GM12875 (cell line): ENCODE data around the gene EGFLAM.
A peak's percentile ranks its signal among the peaks of the same experiment; 100 is the strongest.

Experiments used
- H3K4me3 ChIP-seq: one replicate; pipeline ENCODE4 v1.5.1; 2011; ENCODE audit warnings: low read depth, low read length, control low read depth
- CTCF ChIP-seq: IDR thresholded peaks from 2 replicates; pipeline ENCODE4 v1.5.1; 2011; ENCODE audit warnings: low read depth, mild to moderate bottlenecking, control low read depth, inconsistent platforms, low read length, moderate library complexity, borderline replicate concordance; ENCODE audit not compliant: insufficient read depth

Gene EGFLAM

DNA sequence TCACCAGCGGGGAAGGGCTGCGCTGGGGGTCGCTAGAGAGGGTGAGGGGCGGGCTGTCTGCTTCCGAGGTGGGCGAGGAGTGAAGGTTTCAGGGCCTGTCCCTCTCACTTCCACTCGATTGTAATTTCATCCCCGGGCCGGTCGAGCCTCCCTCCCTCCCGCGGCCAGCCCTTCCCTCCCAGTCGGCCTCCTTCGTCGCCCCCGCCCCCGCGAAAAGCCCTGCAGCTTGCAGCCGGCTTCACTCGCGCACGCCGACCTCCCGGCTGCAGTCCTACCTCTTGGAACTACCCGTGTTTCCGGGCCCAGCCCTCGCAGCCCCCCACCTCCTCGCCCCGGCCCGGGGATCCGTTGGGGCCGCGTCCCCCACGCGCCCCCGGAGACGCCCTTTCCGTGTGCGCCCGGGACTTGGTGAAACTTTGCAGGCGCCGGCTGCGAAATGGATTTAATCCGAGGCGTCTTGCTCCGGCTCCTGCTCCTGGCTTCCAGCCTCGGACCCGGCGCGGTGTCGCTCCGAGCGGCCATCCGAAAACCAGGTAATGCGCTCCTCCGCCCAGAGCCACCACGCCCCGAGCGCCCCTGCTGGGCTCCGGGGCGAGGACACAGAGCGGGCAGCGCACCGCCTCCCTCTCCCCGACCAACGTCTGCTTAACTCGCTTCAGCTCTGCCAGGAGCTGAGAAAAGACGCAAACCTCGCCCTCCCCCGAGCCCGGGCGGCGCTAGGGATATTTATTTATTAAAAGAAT lies at the start of gene EGFLAM:
Gene EGFLAM (plus strand): TSS at position 241 of the 743 bp plus-strand sequence. CDS start 196 bp downstream, at position 437.
- no peak within 1 kb of the TSS for H3K4me3 ChIP-seq

DNA sequence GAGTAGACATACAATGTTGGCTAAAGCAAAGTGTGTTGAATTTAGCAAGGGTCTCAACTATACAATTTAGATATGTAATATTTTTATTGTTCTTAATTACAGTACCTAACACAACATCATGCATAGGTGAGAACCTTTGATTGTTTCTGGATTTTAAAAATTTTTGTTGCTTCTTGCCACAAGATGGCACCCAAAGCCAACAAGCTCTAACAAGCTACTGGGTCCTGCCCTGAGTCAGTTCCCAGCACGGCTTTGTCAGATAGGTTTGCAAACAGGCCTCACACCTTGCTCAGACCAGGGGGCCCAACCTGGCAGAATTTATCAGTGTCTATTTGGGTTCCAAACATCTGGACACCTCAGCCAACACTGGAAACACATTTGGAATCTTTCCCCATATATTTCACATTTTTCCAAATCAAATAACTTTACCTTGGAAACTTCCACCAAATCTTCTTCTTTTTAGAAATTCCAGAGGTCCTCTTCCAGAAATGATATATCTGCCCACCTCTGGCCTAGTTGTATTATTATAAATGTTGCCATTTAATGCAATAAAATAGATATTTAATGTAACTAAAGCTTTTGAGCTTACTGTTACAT lies 49.5 kb upstream of the EGFLAM start:
- peak; percentile 31; the same call in 1 of the 2 replicates for TF ChIP-seq CTCF

More for the DNA sequence above, at the start of gene EGFLAM:
- TF ChIP-seq CTCF: no peak

GRCh38 chr5:38210676-38211353 lies 47.5 kb upstream of the EGFLAM start:
- no peak overlapping the region for H3K4me3 ChIP-seq
- TF ChIP-seq CTCF: no peak

More for the DNA sequence above, 49.5 kb upstream of the EGFLAM start:
- H3K4me3 ChIP-seq: no peak overlapping the region

- TF ChIP-seq CTCF: no peak
- H3K4me3 ChIP-seq: no peak overlapping the region
Observed at GRCh38 chr5:38211354-38211710, 47.0 kb upstream of the EGFLAM start.

DNA sequence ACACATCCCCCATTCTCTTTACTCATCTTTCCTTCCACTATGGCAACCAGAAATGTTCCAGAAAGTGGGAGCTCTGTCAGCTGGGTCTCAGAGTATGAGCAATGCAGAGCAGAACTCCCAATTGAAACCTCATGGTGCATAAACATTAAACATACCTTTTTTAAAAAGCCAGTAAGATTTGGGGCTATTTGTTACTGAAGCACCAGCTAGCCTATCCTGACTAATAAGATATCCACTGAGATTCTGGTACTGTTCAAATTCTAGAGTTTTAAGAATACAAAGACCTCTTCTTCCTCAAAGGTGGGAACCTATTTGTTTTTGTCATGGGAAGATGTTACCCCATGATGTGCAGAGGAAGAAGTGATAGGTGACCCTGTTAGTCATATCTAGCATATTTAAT lies 46.1 kb upstream of the EGFLAM start:
- TF ChIP-seq CTCF: no peak
- no peak overlapping the region for H3K4me3 ChIP-seq

GRCh38 chr5:38226091-38226490 lies 32.3 kb upstream of the EGFLAM start:
- no peak overlapping the region for H3K4me3 ChIP-seq
- no peak for TF ChIP-seq CTCF

- no peak overlapping the region for H3K4me3 ChIP-seq
- no peak for TF ChIP-seq CTCF
Observed at GRCh38 chr5:38228914-38229313, 29.4 kb upstream of the EGFLAM start.
